ENCODE data around the gene MTO1.

DNA sequence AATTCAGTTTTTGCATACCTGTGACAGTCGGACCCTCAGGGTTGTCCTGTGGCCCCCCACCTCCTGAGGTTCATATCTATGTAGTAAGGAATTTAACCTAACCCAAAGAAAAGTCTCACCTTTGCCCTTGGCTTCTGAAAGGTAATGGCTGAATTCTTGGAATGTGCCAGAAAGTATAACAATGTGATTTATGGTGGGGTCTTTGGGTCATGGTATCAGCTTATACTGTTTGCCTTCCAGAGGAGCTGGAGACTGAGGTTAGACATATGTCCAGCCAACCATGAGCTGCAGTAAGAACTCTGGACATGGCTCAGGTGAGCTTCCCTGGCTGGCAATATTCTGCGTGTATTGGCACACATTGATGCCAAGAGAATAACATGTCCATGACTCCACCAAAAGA, 40.0 kb upstream of the MTO1 start:
- TF ChIP-seq, protein P1, sequence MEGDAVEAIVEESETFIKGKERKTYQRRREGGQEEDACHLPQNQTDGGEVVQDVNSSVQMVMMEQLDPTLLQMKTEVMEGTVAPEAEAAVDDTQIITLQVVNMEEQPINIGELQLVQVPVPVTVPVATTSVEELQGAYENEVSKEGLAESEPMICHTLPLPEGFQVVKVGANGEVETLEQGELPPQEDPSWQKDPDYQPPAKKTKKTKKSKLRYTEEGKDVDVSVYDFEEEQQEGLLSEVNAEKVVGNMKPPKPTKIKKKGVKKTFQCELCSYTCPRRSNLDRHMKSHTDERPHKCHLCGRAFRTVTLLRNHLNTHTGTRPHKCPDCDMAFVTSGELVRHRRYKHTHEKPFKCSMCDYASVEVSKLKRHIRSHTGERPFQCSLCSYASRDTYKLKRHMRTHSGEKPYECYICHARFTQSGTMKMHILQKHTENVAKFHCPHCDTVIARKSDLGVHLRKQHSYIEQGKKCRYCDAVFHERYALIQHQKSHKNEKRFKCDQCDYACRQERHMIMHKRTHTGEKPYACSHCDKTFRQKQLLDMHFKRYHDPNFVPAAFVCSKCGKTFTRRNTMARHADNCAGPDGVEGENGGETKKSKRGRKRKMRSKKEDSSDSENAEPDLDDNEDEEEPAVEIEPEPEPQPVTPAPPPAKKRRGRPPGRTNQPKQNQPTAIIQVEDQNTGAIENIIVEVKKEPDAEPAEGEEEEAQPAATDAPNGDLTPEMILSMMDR (IDR thresholded peaks at IDR 0.05): no peak
- TF ChIP-seq POLR2A (IDR thresholded peaks at IDR 0.05) (no peak), EP300 (IDR thresholded peaks at IDR 0.05) (no peak)
